Umbilical cord (tissue), 2 donors: Measurements from ENCODE around the gene LYRM7. TPM values are rescaled to one million over a fixed set of nuclear protein-coding genes. Genes with fewer than 3 reads are reported as not detected.
"Not testable (repeated sequence)": the region's sequence is repeated elsewhere in the genome, so short reads cannot be mapped to it uniquely, and the experiment has no call there.

Experiments used
- DNase-seq: peaks from one replicate; pipeline ENCODE4 v3.0.0-alpha.2; 2015; ENCODE audit warnings: low spot score
- total RNA-seq: library from RNA; depleted of rRNA; stranded (reverse); fragments of >200 nt; gene quantifications from one replicate; pipeline ENCODE4 v1.2.3, GENCODE V29; 2014; ENCODE audit warnings: low replicate concordance; ENCODE audit not compliant: insufficient read depth

Gene LYRM7
- total RNA-seq, 1 donor from 2014 or later, result 8.4 TPM

DNA sequence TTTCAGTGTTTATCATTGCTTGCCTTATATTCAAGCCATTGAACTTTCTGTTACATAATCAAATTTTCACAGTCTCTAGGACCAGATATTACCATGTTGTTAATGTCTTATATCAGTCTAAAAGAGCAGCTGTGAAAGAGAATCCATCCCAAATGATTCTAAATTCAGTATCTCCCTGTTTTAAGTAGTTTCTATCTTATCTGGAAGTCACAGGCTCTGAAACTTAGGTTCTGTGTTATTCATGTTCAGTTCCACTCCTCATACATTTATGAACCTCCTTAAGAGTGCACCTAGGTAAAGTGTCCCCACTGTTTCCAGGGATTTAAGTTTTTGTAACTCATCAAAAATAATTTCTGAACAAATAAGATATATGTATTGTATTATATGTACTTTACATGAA is 9.7 kb downstream of the LYRM7 start:
- no peak for DNase-seq

DNA sequence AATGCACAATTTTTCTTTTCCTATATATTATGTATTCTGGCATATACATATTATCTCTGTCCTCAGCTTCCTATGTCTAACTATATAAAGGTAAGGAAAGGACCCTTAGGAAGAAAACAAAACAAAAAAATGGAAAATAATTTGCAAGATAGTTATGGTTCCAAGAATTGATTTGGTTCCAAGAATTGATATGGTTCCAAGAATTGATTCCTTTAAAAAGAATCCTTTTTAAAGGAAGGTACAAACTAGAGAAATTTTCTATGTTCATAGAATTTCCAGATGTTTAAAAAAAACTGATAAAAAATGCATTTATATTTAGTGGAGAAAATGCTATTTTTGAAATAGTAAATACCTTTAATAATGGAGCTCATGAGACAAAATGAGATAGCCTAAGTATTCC is 12.1 kb downstream of the LYRM7 start:
- DNase-seq, result no peak

DNA sequence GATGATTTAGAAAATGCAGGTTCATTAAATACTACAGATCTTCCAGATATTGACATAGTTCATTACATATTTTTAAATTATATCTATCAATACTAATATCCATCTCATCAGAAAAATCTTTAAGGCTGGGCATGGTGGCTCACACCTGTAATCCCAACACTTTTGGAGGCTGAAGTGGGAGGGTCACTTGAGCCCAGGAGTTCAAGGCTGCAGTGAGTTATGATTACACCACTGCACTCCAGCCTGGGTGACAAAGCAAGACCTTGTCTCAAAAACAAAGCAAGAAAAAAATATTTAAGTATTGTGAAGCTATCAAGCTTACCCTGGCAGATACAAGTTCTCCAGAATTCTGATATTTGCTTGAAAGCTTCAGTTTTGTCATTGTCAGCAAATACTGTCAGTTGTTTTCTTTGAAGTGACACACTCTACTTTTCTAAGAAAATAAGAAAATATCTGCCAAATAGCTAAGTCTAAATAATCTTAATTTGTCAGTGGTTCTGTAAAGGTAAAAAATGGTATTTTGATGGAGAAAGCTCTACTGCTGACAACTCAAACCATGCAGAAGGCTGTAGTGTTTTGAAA is 14.9 kb downstream of the LYRM7 start:
- no peak for DNase-seq

DNA sequence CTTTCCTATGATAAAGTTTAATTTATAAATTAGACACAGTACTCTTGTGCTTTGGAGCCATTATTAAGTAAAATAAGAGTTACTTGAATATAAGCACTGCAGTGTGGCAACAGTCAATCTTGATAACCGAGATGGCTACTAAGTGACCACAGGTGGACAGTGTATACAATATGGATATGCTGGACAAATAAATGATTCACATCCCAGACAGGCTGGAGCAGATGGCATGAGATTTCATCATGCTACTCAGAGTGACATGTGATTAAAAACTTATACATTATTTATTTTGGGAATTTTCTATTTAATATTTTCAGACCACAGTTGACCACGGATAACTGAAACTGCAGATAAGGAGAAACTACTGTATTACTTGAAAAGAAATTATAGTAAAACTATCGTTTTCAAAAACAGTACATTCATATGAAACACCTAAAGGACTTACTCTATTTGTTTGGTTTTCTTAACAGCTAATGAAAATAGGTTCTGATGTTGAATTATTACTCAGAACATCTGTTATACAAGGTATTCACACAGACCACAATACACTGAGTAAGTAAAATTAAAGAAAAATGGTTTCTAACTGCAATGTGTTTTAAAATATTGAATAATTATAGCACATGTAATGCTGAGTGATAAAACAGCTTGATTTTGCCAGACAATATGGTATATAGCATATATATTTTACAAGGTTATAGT is 16.0 kb downstream of the LYRM7 start:
- DNase-seq, result no peak

DNA sequence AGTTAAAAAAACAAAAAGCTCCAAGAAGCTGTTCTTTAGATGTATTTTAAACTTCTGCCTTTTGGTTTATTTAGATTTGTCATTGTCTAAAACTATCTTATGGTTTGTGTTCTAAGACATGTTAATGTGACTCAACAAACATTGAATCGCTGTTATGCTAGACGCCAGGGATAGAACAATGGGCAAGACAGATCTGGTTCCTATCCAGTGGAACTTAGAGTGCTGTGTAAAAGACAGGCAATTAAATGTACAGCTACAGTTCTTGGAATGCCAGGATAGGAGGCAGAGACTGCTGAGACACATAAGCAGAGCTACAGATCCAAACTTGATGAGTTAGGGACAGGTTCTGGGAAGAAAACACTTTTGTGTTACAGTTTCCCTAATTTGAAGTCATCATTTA is 22.4 kb downstream of the LYRM7 start:
- no peak for DNase-seq

DNA sequence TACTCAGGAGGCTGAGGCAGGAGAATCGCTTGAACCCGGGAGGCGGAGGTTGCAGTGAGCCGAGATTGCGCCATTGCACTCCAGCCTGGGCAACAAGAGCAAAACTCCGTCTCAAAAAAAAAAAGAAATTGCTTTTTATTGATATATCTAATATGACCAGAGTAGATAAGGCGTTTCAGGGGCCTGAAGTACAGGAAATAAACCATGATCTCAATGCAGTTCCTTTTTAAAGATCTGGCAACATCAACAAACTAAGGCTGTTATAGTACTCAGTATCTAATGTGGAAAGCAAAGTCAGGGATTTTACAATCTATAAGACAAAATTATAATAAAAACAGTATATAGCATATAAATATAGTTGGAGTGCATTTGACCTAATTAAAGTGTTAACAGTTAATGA is 23.2 kb downstream of the LYRM7 start:
- not testable (repeated sequence) for DNase-seq

DNA sequence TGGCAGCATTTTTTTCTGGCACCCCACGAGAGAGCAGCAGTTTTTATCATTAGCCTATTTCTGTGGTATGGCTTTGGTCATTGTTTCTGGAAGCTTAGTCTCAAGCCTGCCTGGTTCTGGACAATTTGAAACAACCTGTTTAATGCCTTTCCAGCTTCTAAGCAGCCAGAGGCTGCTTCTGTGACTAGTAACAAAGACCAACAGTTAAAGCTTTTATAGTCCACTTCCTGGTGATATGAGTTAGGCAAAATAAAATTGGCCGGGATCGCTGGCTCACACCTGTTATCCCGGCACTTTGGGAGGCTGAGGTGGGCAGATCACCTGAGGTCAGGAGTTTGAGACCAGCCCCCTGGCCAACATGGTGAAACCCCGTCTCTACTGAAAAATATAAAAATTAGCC is 24.0 kb downstream of the LYRM7 start:
- DNase-seq, result no peak

DNA sequence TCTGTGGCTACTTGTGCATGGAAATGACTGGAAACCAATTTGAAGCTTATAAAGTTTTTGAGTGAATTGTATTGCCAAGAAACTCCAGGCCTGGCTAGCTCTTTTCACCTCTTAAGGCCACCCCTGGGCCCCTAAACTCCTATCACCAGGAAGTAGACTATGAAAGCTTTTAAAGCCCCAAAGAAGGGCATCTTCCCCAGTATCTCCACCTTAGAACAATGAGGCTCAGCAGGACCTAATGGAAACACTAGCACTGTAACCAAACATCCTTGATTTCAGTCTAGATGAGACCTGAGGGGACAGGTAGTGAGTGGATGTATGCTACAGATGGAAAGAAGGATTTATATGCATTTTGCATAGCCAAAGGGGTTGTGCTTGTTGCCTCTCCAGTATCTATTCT is 25.0 kb downstream of the LYRM7 start:
- no peak for DNase-seq

DNA sequence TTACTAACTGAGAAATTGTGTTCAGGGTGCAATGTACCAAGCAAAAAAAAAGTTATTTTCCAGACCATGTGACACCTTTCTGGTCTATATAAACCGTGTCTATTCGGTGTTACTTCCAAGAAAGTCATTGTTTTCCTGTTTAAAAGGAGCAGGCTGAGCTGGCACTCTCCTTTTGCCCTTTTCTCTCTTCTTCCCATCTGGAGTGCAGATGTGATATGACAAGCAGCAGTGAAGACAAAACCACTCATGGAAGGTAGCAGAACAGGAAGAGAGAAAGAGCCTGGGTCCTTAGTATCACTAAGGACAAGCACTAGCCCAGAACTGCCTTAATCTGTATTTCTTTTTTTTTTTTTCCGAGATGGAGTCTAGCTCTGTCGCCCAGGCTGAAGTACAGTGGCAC is 25.6 kb downstream of the LYRM7 start:
- no peak for DNase-seq

DNA sequence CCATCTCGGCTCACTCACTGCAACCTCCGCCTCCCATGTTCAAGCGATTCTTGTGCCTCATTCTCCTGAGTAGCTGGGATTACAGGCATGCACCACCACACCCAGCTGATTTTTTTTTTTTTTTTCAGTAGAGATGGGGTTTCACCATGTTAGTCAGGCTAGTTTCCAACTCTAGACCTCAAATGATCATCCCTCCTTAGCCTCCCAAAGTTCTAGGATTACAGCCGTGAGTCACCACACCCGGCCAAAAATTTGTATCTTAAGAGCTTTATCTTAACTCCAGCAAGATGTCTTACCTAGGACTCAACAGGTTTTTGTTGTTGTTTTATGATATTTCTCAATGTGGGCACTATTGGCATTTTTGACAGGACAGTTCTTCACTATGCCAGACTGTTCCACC is 27.9 kb downstream of the LYRM7 start:
- DNase-seq, result peak; percentile 18

DNA sequence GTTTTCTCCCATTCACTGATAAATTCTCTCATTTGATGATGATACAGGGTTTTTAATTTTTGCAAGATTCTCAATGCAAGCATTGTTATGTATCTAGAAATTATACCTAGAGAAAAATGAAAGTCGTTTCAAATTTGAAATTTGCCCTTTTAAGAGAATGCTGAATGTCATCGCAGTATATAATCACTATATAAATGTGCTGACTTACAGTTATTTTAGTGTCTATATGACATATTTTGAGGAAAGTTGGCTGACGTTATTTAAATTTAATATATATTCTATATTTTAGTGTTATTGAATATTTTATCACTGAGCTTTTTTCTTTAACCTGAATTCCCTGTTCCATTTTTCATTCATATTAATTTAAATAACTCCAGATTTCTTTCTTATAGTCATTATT is 29.8 kb downstream of the LYRM7 start:
- DNase-seq, result no peak

DNA sequence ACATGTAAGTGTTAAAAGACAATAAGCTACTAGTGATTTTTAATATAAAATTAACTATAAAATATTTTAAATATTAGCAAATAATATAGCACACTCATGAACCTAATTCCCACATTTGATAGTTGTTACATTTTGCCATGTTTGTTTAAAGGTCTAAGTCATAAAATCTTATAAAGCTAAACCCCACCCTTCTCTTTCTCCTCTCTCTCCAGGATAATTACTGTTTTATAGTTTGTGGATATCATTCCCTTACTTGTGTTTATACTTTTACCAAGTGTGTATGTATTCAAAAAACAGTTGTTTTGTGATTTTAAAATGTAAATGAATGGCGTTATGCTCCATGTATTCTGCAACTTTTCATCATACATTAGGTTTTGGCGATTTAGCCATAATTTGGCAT is 34.2 kb downstream of the LYRM7 start:
- no peak for DNase-seq

DNA sequence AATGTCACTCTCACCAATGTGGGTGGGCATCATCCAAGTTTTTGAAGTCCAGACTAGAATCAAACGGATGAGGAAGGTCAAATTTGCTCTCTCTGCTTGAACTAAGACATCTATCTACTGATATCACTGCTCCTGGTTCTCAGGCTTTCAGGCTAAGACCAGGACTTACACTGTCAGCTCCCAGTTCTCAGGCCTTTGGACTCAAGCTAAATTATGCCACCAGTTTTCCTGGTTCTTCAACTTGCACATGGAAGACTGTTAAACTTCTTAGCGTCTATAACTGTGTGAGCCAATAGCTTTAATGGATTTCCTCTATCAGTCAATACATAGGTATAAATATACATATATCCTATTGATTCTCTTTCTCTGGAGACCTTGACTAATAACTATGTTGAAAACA is 35.3 kb downstream of the LYRM7 start:
- DNase-seq, result no peak

DNA sequence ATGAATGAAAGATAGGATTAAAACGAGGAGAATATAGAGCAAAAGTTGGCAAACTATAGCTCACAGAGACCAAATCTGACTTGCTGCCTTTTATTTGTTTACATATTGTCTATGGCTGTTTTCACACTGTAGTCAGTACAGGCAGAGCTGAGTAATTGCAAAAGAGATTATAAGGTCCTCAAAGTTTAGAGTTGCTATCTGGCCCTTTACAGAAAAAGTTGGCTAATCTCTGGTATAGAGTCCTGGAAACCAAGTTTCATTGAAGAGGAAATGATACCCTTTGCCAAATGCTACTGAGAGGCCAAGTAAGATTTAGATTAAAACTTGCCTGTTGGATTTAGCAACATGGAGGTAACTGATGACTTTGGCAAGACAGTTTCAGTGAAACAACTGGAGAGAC is 36.0 kb downstream of the LYRM7 start:
- DNase-seq, result no peak

DNA sequence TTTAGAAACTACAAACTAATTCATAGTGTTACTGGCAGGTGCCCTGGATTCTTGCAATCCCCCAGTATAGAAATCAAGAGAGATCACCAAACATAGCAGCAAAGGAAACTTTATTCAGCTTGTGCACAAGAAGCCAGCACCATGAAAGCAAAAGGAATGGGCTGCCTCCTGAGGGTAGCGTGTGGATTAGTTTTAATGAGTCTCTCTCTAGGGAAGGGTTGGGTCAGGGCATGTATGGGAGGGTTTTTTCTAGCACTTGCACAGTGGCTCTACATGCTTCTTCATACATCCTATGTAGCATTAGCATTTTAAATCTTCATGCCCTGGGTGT is 38.4 kb downstream of the LYRM7 start:
- no peak for DNase-seq

DNA sequence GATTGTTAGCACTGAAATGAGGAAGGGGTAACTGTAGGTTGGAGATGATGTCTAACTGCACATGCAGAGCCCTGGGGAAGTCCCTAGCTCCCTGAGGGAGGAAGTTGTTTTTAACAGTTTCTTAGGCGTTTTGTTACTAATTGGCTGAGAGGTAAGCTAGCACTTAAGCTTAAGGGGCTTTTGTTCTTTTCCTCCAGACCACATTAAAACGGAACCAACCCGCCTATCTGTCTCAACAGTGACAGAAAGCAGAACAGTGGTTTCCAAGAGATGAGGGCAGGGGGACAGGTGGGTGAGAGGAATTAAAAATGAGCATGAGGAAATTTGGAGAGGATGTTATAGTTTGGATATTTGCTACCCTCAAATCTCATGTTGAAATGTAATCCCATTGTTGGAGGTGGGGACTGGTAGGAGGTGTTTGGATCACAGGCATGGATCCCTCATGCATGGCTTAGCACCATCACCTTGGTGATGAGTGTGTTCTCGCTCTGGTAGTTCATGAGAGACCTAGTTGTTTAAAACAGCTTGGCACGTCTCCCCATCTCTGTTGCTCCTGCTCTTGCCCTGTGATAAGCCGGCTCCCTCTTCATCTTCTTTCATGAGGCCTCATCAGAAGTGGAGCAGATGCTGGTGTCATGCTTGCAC is 38.9 kb downstream of the LYRM7 start:
- DNase-seq, result no peak

DNA sequence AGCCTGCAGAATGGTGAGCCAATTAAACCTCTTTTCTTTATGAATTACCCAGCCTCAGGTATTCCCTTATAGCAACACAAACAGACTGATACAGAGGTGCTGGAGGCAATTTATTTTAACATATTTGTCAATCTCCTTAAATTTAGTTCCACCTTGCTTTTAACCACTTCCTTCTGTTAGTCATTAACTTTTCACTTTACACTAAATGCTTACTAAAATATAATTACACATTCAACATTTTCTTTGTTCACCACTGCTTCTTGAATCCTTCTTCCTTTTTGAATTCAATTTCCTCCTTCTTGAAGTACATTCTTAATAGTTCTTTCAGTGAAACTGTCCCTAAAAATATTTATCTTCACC is 39.4 kb downstream of the LYRM7 start:
- DNase-seq, result no peak

DNA sequence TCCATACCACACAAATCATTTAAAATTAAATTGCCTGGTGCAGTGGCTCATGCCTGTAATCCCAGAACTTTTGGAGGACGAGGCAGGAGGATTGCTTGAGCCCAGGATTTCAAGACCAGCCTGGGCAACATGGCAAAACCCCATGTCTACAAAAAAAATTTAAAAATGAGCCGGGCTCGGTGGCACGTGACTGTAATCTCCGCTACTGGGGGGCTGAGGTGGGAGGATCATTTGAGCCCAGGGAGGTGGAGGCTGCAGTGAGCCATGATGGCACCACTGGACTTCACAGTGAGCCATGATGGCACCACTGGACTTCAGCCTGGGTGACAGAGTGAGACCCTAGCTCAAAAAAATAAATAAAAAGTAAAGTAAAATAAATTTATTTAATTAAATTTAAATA is 40.9 kb downstream of the LYRM7 start:
- no peak for DNase-seq

DNA sequence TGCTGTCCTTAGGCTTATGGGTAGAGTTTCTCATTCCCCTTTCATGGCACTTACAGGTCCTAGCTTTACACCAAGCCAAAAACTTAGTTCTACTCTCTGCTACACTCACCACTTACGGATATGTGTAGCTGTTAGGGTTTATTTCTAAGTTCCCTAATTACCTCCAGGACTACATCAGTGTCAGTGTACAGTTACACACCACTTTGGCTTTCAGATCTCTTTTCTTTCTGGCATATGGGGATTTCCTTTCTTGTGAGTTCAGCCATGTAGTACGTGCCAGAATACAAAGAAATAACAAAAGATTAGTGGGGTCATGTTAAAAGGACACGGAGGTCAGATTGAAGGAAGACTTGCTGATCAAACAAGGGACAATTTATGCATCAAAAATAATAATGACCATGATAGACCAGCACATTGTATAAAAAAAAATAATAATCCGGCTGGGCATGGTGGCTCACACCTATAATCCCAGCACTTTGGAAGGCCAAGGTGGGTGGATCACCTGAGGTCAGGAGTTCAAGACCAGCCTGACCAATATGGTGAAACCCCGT is 41.8 kb downstream of the LYRM7 start:
- no peak for DNase-seq

DNA sequence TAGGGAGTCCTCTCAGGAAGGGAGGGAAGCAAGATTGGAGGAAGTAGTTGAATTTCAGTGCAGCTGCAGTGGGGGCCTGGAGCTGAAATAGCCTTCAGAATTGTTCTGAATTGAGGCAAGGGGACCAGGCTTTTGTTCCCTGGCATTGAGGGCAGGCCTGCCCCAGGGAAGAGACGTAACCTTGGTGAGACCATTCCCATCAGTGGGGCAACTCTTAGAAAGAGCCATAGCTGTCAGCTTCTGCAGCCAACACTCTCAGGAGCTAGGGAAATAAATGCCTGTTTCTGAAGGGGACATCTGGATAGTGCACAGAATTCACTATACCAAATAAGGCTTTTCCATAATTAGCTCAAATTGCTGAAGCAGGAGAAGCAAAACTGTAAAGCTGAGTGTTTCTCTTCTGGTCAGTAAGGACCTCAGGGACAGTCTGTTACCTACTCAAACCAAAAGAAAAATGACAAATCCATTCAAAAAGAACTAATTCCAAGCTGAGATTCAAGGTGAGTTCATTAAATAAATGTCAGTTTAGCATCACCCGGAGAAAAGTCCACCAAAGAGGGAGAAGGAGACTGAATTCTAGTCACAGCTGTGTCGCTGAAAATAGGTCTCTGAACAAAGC is 44.0 kb downstream of the LYRM7 start:
- peak; percentile 37 for DNase-seq

DNA sequence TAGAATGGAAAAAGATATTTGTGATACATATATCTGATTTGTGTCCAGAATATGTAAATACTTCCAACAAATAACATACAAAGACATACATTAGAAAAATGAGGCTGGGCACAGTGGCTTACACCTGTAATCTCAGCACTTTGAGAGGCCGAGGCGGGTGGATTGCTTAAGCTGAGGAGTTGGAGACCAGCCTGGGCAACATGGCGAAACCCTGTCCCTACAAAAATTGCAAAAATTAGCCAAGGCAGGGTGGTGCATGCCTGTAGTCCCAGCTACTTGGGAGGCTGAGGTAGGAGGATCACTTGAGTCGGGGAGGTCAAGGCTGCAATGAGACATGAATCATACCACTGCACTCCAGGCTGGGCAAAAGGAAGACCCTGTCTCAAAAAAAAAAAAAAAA is 47.0 kb downstream of the LYRM7 start:
- DNase-seq, result no peak

DNA sequence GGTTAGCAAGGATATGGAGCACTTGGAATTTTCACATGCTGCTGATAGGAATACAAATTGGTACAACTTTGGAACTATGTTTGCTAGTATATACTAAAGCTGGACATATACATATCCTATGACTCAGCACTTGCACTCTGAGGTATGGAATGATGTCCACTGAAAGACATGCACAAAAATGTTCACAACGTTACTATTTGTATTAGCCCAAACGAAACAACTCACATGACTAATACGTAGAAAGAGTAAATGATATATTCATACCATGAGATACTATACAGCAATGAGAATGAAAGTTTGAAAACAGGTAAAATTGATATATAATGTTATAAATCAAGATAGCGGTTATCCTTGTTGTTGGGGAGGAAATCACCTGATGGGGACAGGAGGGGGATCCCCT is 47.6 kb downstream of the LYRM7 start:
- no peak for DNase-seq

DNA sequence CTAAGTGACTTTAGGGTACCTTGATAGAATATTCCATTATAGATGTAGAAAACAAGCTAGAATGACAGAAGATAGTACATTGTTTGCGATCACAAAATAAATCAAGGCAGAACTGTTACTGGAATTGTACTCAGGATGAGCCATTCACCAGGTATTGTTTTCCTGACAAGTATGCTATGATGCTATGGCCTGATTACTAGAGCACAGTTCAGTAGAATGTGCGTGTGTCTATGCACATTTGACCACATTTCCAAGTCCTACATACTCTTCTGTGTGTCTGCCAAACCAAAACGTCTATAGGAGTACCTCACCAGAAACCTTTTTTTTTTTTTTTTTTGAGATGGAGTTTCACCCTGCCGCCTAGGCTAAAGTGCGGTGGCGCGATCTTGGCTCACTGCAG is 49.8 kb downstream of the LYRM7 start:
- DNase-seq, result no peak
